Activated CD8-positive, alpha-beta memory T cell treated with anti-CD3 and anti-CD28 coated beads for 1 hour (primary cell): Measurements from ENCODE around the gene PI16.

Experiments
- DNase-seq, 2 donors: peaks; one replicate each; pipeline ENCODE4 v3.0.0-alpha.2; 2020; ENCODE audit warnings: low read depth in 1 of 2; ENCODE audit errors: extremely low read depth in 1 of 2

Gene PI16

GRCh38 chr6:36956446-36956820 is 1.9 kb downstream of the PI16 start:
- no peak for DNase-seq

- no peak for DNase-seq
These were observed 3.3 kb downstream of the PI16 start for GRCh38 chr6:36957773-36958271.

GRCh38 chr6:36958775-36959554 is 4.4 kb downstream of the PI16 start:
- DNase-seq = no peak

GRCh38 chr6:36959555-36960250 is 5.2 kb downstream of the PI16 start:
- DNase-seq = no peak

- no peak for DNase-seq
These were observed 7.2 kb downstream of the PI16 start for GRCh38 chr6:36961441-36962435.

GRCh38 chr6:36962874-36963273 is 8.3 kb downstream of the PI16 start:
- peak in 1 of 2 donors; percentile 49 for DNase-seq

GRCh38 chr6:36963451-36964290 is 9.1 kb downstream of the PI16 start:
- DNase-seq = no peak

- no peak for DNase-seq
These were observed 9.8 kb downstream of the PI16 start for GRCh38 chr6:36964349-36964748.

- DNase-seq = no peak
These were observed 10.4 kb downstream of the PI16 start for GRCh38 chr6:36964908-36965307.

- no peak for DNase-seq
These were observed 12.8 kb downstream of the PI16 start for GRCh38 chr6:36967301-36967700.

- no peak for DNase-seq
These were observed 13.2 kb downstream of the PI16 start for GRCh38 chr6:36967757-36968156.

GRCh38 chr6:36968266-36968977 is 13.9 kb downstream of the PI16 start:
- no peak for DNase-seq

GRCh38 chr6:36969240-36969691 is 14.7 kb downstream of the PI16 start:
- no peak for DNase-seq

GRCh38 chr6:36969988-36970891 is 15.7 kb downstream of the PI16 start:
- no peak for DNase-seq

GRCh38 chr6:36970892-36971842 is 16.6 kb downstream of the PI16 start:
- no peak for DNase-seq

- DNase-seq = no peak
These were observed 17.6 kb downstream of the PI16 start for GRCh38 chr6:36971921-36972673.

GRCh38 chr6:36973190-36973589 is 18.7 kb downstream of the PI16 start:
- no peak for DNase-seq
